Measurements from ENCODE around the gene OSTM1. TPM values are rescaled to one million over a fixed set of nuclear protein-coding genes. Genes with fewer than 3 reads are reported as not detected.

Gene OSTM1
- total RNA-seq, 2 donors from 2014 or later: 5.4 to 22.2 TPM

- no peaks in the 10 kb centered on the region for H3K36me3 Mint-ChIP-seq
- ATAC-seq (no peak), DNase-seq (ENCODE audit: low spot score in 2 of 2) (no peak)
- H3K27ac Mint-ChIP-seq: no peak overlapping the region
- H3K9me3 Mint-ChIP-seq: no peaks in the 10 kb centered on the region
Observed at GRCh38 chr6:108108374-108108773, 33.8 kb upstream of the OSTM1 start.

- ATAC-seq (no peak), DNase-seq (ENCODE audit: low spot score in 2 of 2) (no peak)
- Mint-ChIP-seq H3K27ac (no peak overlapping the region), H3K36me3 (no peaks in the 10 kb centered on the region), H3K9me3 (no peaks in the 10 kb centered on the region)
Observed at GRCh38 chr6:108107102-108107501, 32.6 kb upstream of the OSTM1 start.

GRCh38 chr6:108106694-108107093 is 32.2 kb upstream of the OSTM1 start:
- Mint-ChIP-seq H3K36me3 (no peaks in the 10 kb centered on the region), H3K27ac (no peak overlapping the region), H3K9me3 (no peaks in the 10 kb centered on the region)
- no peak for DNase-seq (ENCODE audit: low spot score in 2 of 2)
- ATAC-seq: no peak

- Mint-ChIP-seq H3K36me3 (no peaks in the 10 kb centered on the region), H3K27ac (no peak overlapping the region), H3K9me3 (no peaks in the 10 kb centered on the region)
- DNase-seq (ENCODE audit: low spot score in 2 of 2) (no peak), ATAC-seq (no peak)
Observed at GRCh38 chr6:108106261-108106660, 31.7 kb upstream of the OSTM1 start.

- Mint-ChIP-seq H3K9me3 (no peaks in the 10 kb centered on the region), H3K36me3 (no peaks in the 10 kb centered on the region), H3K27ac (no peak overlapping the region)
- DNase-seq (ENCODE audit: low spot score in 2 of 2): no peak
- no peak for ATAC-seq
Observed at GRCh38 chr6:108105571-108105970, 31.0 kb upstream of the OSTM1 start.

GRCh38 chr6:108102965-108103364 is 28.4 kb upstream of the OSTM1 start:
- ATAC-seq: no peak
- no peak overlapping the region for H3K27ac Mint-ChIP-seq
- H3K36me3 Mint-ChIP-seq: no peaks in the 10 kb centered on the region

GRCh38 chr6:108100003-108100402 is 25.5 kb upstream of the OSTM1 start:
- H3K36me3 Mint-ChIP-seq: no peaks in the 10 kb centered on the region
- H3K27ac Mint-ChIP-seq: no peak overlapping the region
- no peaks in the 10 kb centered on the region for H3K9me3 Mint-ChIP-seq
- DNase-seq (ENCODE audit: low spot score in 2 of 2): no peak
- ATAC-seq: no peak

More at GRCh38 chr6:108102965-108103364, 28.4 kb upstream of the OSTM1 start:
- no peaks in the 10 kb centered on the region for H3K9me3 Mint-ChIP-seq
- no peak for DNase-seq (ENCODE audit: low spot score in 2 of 2)

- Mint-ChIP-seq H3K36me3 (no peaks in the 10 kb centered on the region), H3K27ac (no peak overlapping the region), H3K9me3 (no peaks in the 10 kb centered on the region)
- ATAC-seq (no peak), DNase-seq (ENCODE audit: low spot score in 2 of 2) (no peak)
Observed at GRCh38 chr6:108097882-108098281, 23.3 kb upstream of the OSTM1 start.

GRCh38 chr6:108093781-108094300 is 19.3 kb upstream of the OSTM1 start:
- no peak for ATAC-seq
- Mint-ChIP-seq H3K27ac (no peak overlapping the region), H3K36me3 (no peaks in the 10 kb centered on the region), H3K9me3 (no peaks in the 10 kb centered on the region)
- DNase-seq (ENCODE audit: low spot score in 2 of 2): no peak

- no peaks in the 10 kb centered on the region for H3K36me3 Mint-ChIP-seq
- DNase-seq (ENCODE audit: low spot score in 2 of 2): no peak
- H3K27ac Mint-ChIP-seq: no peak overlapping the region
- ATAC-seq: no peak
- H3K9me3 Mint-ChIP-seq: no peaks in the 10 kb centered on the region
Observed at GRCh38 chr6:108091288-108091687, 16.7 kb upstream of the OSTM1 start.

- no peaks in the 10 kb centered on the region for H3K9me3 Mint-ChIP-seq
- no peak for DNase-seq (ENCODE audit: low spot score in 2 of 2)
- no peak for ATAC-seq
- no peaks in the 10 kb centered on the region for H3K36me3 Mint-ChIP-seq
- no peak overlapping the region for H3K27ac Mint-ChIP-seq
Observed at GRCh38 chr6:108083349-108083748, 8.8 kb upstream of the OSTM1 start.

GRCh38 chr6:108082539-108082938 is 8.0 kb upstream of the OSTM1 start:
- ATAC-seq: no peak
- no peaks in the 10 kb centered on the region for H3K9me3 Mint-ChIP-seq
- H3K36me3 Mint-ChIP-seq: no peaks in the 10 kb centered on the region
- DNase-seq (ENCODE audit: low spot score in 2 of 2): no peak
- no peak overlapping the region for H3K27ac Mint-ChIP-seq

- H3K36me3 Mint-ChIP-seq: no peaks in the 10 kb centered on the region
- no peaks in the 10 kb centered on the region for H3K9me3 Mint-ChIP-seq
- ATAC-seq (no peak), DNase-seq (ENCODE audit: low spot score in 2 of 2) (no peak)
- H3K27ac Mint-ChIP-seq: no peak overlapping the region
Observed at GRCh38 chr6:108080010-108080780, 5.7 kb upstream of the OSTM1 start.

- ATAC-seq (no peak), DNase-seq (ENCODE audit: low spot score in 2 of 2) (no peak)
- no peaks in the 10 kb centered on the region for H3K36me3 Mint-ChIP-seq
- no peak overlapping the region for H3K27ac Mint-ChIP-seq
- no peaks in the 10 kb centered on the region for H3K9me3 Mint-ChIP-seq
Observed at GRCh38 chr6:108078191-108078590, 3.6 kb upstream of the OSTM1 start.

- Mint-ChIP-seq H3K9me3 (no peaks in the 10 kb centered on the region), H3K36me3 (no peaks in the 10 kb centered on the region), H3K27ac (peak overlapping the region; percentile 55 to 82)
Observed at GRCh38 chr6:108074057-108074358, 533 bp downstream of the OSTM1 start.

GRCh38 chr6:108071736-108072276 is 2.7 kb downstream of the OSTM1 start:
- no peak for ATAC-seq
- H3K9me3 Mint-ChIP-seq: no peaks in the 10 kb centered on the region
- DNase-seq (ENCODE audit: low spot score in 2 of 2): no peak

More at GRCh38 chr6:108074057-108074358, 533 bp downstream of the OSTM1 start:
- no peak for DNase-seq (ENCODE audit: low spot score in 2 of 2)
- ATAC-seq: peak; percentile 40 to 52

GRCh38 chr6:108068618-108069017 is 5.9 kb downstream of the OSTM1 start:
- ATAC-seq: peak; percentile 99 to 100
- DNase-seq (ENCODE audit: low spot score in 2 of 2): peak in 1 of 2 donors; percentile 17

More at GRCh38 chr6:108071736-108072276, 2.7 kb downstream of the OSTM1 start:
- Mint-ChIP-seq H3K36me3 (no peaks in the 10 kb centered on the region), H3K27ac (no peak overlapping the region)

GRCh38 chr6:108068182-108068581 is 6.4 kb downstream of the OSTM1 start:
- H3K36me3 Mint-ChIP-seq: no peaks in the 10 kb centered on the region
- H3K9me3 Mint-ChIP-seq: no peaks in the 10 kb centered on the region
- no peak overlapping the region for H3K27ac Mint-ChIP-seq
- ATAC-seq: no peak
- no peak for DNase-seq (ENCODE audit: low spot score in 2 of 2)

More at GRCh38 chr6:108068618-108069017, 5.9 kb downstream of the OSTM1 start:
- no peaks in the 10 kb centered on the region for H3K36me3 Mint-ChIP-seq
- no peaks in the 10 kb centered on the region for H3K9me3 Mint-ChIP-seq
- H3K27ac Mint-ChIP-seq: no peak overlapping the region
